Esophagus squamous epithelium (tissue), 4 donors: Measurements from ENCODE around the gene CD200.

Source experiments
- CTCF ChIP-seq, 6 experiments: fragments of 450-650 bp in 4 of 6; fragments of 200-600 bp in 2 of 6; sonication (generic) in 2 of 6; IDR thresholded peaks; one replicate each; pipeline ENCODE4 v1.5.1; 2016 to 2019; ENCODE audit warnings: antibody characterized with exemption in 6 of 6, mild to moderate bottlenecking in 4 of 6, moderate library complexity in 4 of 6
- POLR2A ChIP-seq, 4 donors: fragments of 450-650 bp; IDR thresholded peaks; one replicate each; pipeline ENCODE4 v1.6.1; 2017; ENCODE audit warnings: antibody characterized with exemption in 4 of 4, mild to moderate bottlenecking in 4 of 4, moderate library complexity in 3 of 4

GRCh38 chr3:112297714-112298113 lies 35.2 kb upstream of the CD200 start:
- no peak for TF ChIP-seq CTCF (IDR thresholded peaks at IDR 0.05)
- no peak for TF ChIP-seq POLR2A (IDR thresholded peaks at IDR 0.05)
